NCI-H2029 treated with DMSO at 0.1 percent for 48 hours (cell line): ENCODE data around the gene NOTCH1.

Source experiments
- DNase-seq: peaks from one replicate; lab custom pipeline; 2025; lab: John Stamatoyannopoulos, UW

The NOTCH1 gene

DNA sequence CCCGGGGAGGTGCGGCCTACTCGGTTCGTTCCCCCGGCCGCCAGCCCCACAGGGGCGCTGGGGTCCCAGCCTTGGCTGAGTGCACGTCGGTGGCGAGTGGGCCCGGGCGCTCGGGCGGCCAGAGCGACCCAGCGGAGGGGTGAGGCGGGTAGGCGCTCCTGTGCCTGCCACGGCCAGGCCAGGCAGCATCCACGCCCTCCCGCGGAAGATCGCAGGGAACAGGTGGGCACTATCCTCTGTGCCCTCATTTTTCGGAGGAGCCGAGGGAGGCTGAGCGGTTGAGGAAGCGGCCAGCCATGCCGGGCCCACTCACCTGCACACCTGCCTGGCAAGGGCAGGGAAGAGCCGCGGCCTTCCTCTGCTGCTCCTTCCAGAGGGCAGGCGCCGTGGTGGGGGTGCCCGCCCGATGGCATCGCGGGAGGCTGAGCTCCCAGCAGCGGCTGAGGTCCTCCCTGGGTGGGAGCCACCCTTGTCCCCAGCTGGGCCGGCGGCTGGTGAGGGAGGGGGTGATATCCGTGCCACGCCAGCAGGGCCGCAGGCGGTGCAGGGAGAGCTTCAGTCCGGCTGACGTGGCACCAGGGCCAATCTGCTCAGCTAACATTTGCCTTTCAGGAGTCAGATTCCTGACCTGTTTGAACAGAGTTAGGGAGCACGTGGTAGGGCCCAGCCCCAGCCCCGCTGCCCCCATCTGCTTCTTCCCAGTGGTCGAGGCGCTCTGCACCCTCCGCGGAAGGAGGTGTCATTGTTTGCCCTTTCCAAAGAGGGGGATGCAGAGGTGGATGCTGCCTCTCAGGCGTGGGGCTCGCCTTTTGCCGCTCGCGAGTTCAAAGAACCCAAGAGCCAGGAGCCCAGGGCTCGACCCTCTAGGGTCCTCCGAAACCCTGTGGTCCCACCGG, 61.4 kb downstream of the NOTCH1 start:
- DNase-seq: no peak

GRCh38 chr9:136483589-136484152, 62.2 kb downstream of the NOTCH1 start:
- peak; percentile 84 for DNase-seq

DNA sequence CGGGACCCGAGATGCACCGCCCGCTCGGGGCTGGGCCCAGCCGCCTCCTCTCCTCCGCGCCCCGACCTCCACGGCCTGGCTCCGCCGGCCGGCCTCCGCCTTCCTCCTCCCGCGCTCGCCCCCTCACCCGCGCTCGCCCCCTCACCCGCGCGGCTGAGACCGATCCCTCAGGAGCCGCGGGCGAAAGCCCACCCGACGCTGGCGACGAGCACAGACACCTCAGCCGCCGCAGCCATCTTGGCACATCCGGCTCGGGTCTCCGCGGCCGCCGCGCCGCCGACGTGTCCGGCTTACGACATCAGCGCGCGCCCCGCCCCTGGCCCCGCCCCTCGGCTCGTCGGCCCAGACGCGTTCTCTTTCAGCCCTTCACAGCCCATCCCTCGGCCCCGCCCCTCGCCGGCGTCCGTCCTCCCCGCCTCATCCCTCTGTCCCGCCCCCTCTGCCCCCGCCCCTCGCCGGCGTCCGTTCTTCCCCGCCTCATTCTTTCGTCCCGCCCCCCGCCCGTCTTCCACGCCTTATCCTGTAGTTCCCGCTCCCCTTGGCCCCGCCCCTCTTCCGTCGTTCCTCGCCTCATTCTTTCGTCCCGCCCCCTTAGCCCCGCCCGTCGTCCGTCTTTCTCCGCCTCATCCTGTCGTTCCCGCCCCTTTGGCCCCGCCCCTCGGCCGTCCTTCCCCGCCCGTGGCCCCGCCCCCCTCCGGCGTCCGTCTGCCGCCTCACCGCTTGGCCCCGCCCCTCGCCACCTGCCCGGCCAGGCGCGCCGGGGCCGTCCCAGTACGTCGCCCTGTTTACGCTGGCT, 62.9 kb downstream of the NOTCH1 start, which contains the start of gene SEC16A:
SEC16A (minus strand) TSS at position 248 of the 796 bp plus-strand sequence. CDS start 5,425 bp downstream, outside the sequence.
- DNase-seq: peak; percentile 94

GRCh38 chr9:136482046-136482792, 63.6 kb downstream of the NOTCH1 start:
- no peak for DNase-seq

- DNase-seq: no peak
Measured at GRCh38 chr9:136481558-136481957, 64.3 kb downstream of the NOTCH1 start.

- no peak for DNase-seq
Measured at GRCh38 chr9:136476369-136477150, 69.3 kb downstream of the NOTCH1 start.

GRCh38 chr9:136474974-136475865, 70.6 kb downstream of the NOTCH1 start:
- DNase-seq: no peak

- DNase-seq: no peak
Measured at GRCh38 chr9:136474021-136474640, 71.7 kb downstream of the NOTCH1 start.

GRCh38 chr9:136473354-136473721, 72.5 kb downstream of the NOTCH1 start:
- no peak for DNase-seq

GRCh38 chr9:136472640-136473353, 73.1 kb downstream of the NOTCH1 start:
- no peak for DNase-seq

DNA sequence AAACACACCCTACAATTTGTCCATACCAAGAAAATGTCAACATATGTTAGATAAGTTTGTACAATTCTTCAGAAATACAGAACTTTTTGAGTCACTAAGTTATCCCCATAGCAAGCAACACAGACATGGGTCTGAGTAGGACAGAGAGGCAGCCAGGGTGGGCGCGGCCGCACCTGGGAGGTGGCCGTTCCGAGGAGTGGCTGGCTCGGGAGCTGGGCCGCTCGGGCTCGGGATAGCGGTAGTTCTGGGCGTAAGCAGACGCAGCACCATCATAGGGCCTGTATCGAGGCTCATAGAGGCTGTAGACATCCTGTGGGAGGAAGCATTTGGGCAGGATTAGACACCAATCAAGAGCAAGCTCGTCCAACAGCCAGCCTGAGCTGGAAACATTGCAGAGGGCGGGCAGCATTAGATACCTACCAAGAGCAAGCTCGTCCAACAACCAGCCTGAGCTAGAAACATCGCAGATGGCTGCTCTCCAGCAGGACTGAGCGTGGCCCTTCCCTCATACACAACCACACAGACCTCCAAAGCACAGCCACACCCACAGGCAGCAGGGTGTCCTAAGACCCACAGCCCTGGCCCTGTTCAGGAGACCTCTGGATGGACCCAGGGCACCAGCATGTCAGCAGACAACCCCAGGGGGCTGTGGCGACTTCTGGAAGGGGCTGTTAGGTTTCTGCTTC, 73.9 kb downstream of the NOTCH1 start:
- DNase-seq: no peak

- DNase-seq: no peak
Measured at GRCh38 chr9:136470792-136471469, 74.9 kb downstream of the NOTCH1 start.

DNA sequence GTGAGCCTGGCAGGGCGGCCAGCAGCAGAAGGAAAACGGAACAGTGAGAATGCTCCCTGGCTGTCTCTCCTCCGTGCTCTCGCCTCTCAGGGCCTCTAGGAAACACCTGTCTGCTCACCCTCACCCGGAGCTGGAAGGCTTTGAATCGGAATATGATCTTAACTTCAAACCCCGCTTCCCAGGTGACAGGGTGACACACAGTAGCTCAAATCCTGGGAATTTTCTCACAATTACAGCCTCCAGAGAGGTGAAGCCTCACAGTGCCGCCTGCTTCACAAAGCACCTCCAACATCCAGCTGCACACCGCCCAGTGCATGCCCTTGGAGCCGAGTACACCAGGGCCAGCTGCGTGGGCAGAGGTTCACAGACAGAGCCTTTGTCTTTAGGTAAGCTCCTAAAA, 75.5 kb downstream of the NOTCH1 start:
- DNase-seq: no peak

- DNase-seq: no peak
Measured at GRCh38 chr9:136467766-136468165, 78.1 kb downstream of the NOTCH1 start.

- no peak for DNase-seq
Measured at GRCh38 chr9:136466155-136466541, 79.7 kb downstream of the NOTCH1 start.

DNA sequence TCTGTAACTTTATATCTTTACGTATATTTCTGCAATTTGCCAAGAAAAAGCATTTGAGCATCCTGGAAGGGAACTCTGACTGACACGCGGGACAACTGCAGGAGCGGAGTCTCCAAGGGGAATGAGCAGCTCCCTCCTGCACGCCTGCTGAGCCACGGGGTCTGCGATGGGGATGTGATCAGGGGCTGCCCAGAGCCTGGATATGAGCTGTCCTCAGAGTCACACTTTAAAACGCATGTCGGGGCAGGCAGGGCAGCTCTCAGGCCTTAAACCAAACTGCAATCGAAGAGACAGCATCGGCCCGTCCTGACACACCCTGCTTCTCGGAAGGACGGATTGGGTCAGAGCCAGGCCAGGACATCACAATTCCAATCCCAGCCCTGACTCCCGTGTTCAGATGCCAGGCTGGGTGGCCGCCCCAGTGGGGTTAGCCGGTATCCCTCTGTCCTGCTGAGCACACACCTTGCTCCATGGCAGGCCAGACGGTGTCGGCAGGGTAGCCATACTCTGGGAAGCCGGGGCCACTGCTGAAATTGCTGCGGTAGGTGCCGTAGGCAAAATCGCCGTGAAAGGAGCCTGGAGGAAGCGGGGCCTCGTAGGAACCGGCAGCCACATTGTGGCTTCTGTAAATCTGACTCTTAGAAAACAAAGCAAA, 80.2 kb downstream of the NOTCH1 start:
- no peak for DNase-seq

- DNase-seq: no peak
Measured at GRCh38 chr9:136464241-136464640, 81.6 kb downstream of the NOTCH1 start.
